Esophagus squamous epithelium (tissue), 4 donors: ENCODE data around the gene ARSD.

Experiments used
- CTCF ChIP-seq, 6 experiments: fragments of 450-650 bp in 4 of 6; fragments of 200-600 bp in 2 of 6; sonication (generic) in 2 of 6; IDR thresholded peaks; one replicate each; pipeline ENCODE4 v1.5.1; 2016 to 2019; ENCODE audit warnings: antibody characterized with exemption in 6 of 6, mild to moderate bottlenecking in 4 of 6, moderate library complexity in 4 of 6
- POLR2A ChIP-seq, 4 donors: fragments of 450-650 bp; IDR thresholded peaks; one replicate each; pipeline ENCODE4 v1.6.1; 2017; ENCODE audit warnings: antibody characterized with exemption in 4 of 4, mild to moderate bottlenecking in 4 of 4, moderate library complexity in 3 of 4

GRCh38 chrX:2867206-2867605 lies 61.9 kb downstream of the ARSD start:
- TF ChIP-seq CTCF (IDR thresholded peaks at IDR 0.05) (no peak), POLR2A (IDR thresholded peaks at IDR 0.05) (no peak)
